NT2/D1 (cell line): Measurements from ENCODE around the gene STK17B.

Experiments
- DNase-seq: peaks from one replicate; pipeline ENCODE4 v3.0.0-alpha.2; 2011; ENCODE audit warnings: low read depth, low spot score
- H3K27me3 ChIP-seq: 2 replicates; pipeline ENCODE4 v1.6.0; 2011; ENCODE audit warnings: mild to moderate bottlenecking; ENCODE audit not compliant: insufficient read length, insufficient read depth
- H3K36me3 ChIP-seq: 2 replicates; pipeline ENCODE4 v1.6.1; 2011; ENCODE audit warnings: mild to moderate bottlenecking, low read length, mixed read lengths; ENCODE audit not compliant: insufficient read depth, insufficient read length
- H3K4me1 ChIP-seq: 2 replicates; pipeline ENCODE4 v1.5.1; 2011; ENCODE audit not compliant: insufficient read depth, insufficient read length
- H3K4me3 ChIP-seq: 2 replicates; pipeline ENCODE4 v1.5.1; 2011; ENCODE audit warnings: low read depth; ENCODE audit not compliant: insufficient read length
- H3K9ac ChIP-seq: 2 replicates; pipeline ENCODE4 v1.6.0; 2011; ENCODE audit warnings: low read depth; ENCODE audit not compliant: insufficient read length
- H3K9me3 ChIP-seq: 2 replicates; pipeline ENCODE4 v1.5.1; 2011; ENCODE audit warnings: mild to moderate bottlenecking, low read length; ENCODE audit not compliant: insufficient read depth
- SUZ12 ChIP-seq: IDR thresholded peaks from 2 replicates; pipeline ENCODE4 v1.6.1; 2011; ENCODE audit not compliant: insufficient read length, insufficient read depth; ENCODE audit errors: extremely low read depth
- YY1 ChIP-seq: IDR thresholded peaks from 2 replicates; pipeline ENCODE4 v1.6.1; 2011; ENCODE audit not compliant: insufficient read length, insufficient read depth
- ZNF274 ChIP-seq: IDR thresholded peaks from 2 replicates; pipeline ENCODE4 v1.6.1; 2011; ENCODE audit warnings: mild to moderate bottlenecking, low read depth, low read length

STK17B gene

DNA sequence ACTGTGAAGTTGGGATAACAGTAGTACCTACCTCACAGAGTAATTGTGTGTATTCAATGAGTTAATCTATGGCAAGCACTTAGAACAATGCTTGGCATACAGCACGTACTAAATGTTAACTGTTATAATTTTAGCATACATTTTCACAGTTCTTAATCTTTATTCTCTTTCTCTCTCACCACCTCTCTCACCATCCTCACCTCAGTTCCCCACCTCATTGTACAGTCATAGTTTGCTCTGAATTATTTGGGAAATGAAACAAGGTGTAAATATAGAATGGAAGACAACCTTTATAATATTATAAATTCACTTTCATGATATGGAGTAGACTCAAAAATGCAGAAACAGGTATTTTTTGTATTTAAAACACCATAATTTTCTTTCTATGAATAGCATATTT, 62.8 kb downstream of the STK17B start:
- no peaks in the 10 kb centered on the region for H3K36me3 ChIP-seq
- TF ChIP-seq ZNF274: no peak
- no peak for TF ChIP-seq SUZ12
- TF ChIP-seq YY1: no peak
- no peaks in the 10 kb centered on the region for H3K9me3 ChIP-seq
- H3K27me3 ChIP-seq: no peaks in the 10 kb centered on the region
- H3K4me1 ChIP-seq: no peaks in the 10 kb centered on the region
- no peak overlapping the region for H3K9ac ChIP-seq
- no peak for DNase-seq
- no peak overlapping the region for H3K4me3 ChIP-seq

DNA sequence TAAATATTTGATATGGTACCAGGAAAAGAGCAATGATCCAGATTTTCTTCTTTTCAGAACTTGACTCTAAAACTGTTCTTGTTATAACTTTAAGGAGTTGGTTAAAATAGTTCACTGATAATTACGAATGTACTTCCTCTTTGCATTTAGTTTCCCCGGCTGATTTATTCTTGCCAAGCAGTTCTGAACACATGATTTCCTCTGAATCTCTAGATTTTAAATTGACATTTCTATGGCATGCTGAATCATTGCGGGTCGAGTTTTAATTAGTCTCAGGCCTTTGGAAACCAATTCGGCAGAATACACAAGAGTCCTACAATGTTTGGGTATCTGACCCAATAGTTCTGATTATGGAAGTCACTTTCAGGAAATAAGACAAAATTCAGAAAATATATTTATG, 65.4 kb downstream of the STK17B start:
- Histone ChIP-seq H3K9me3 (no peaks in the 10 kb centered on the region), H3K9ac (no peak overlapping the region), H3K4me1 (no peaks in the 10 kb centered on the region), H3K36me3 (no peaks in the 10 kb centered on the region), H3K4me3 (no peak overlapping the region), H3K27me3 (no peaks in the 10 kb centered on the region)
- TF ChIP-seq YY1 (no peak), SUZ12 (no peak), ZNF274 (no peak)
- no peak for DNase-seq

DNA sequence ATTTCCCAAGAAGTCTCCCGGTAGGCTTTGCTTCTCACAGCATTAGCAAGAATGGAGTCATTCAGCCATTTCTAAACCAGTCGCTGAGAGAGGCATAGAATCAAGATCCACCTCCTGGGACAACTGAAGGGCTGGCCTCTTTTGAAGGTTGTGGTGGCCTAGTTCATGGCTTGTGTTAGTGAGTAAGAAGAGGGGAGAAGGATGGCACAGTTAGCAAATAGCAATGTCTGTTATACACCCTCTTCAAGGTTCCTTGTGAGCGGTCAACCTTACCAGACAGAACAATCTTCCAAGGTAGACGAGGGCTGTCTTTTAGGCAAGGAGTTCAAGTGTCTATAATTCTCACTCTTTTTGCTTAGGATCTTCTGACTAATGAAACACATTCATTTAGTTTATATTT, 67.3 kb downstream of the STK17B start:
- DNase-seq: no peak
- no peaks in the 10 kb centered on the region for H3K36me3 ChIP-seq
- TF ChIP-seq YY1 (no peak), SUZ12 (no peak), ZNF274 (no peak)

DNA sequence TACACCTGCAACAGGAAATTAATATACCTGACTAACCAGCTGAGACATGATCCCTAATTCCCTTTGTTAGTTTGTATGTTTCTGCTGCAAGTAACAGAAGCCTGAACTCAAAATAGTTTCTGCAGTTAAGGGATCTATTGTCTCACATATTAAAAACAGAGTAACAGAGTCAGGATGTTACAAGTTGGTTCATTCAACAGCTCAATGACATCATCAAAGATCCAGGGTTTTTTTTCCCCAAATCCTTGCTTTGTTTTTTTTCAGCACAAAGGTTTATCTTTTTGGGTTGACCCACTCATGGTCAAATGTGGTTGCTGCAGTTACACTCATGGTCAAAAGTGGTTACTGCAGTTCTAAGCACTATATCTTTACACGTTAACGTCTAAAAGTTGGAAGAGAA, 67.8 kb downstream of the STK17B start:
- H3K27me3 ChIP-seq: no peaks in the 10 kb centered on the region
- TF ChIP-seq YY1 (no peak), ZNF274 (no peak), SUZ12 (no peak)
- H3K36me3 ChIP-seq: no peaks in the 10 kb centered on the region
- no peaks in the 10 kb centered on the region for H3K9me3 ChIP-seq
- H3K9ac ChIP-seq: no peak overlapping the region
- H3K4me3 ChIP-seq: no peak overlapping the region
- H3K4me1 ChIP-seq: no peaks in the 10 kb centered on the region
- no peak for DNase-seq

More for the DNA sequence above, 67.3 kb downstream of the STK17B start:
- H3K4me1 ChIP-seq: no peaks in the 10 kb centered on the region
- no peak overlapping the region for H3K9ac ChIP-seq
- H3K27me3 ChIP-seq: no peaks in the 10 kb centered on the region
- H3K9me3 ChIP-seq: no peaks in the 10 kb centered on the region
- H3K4me3 ChIP-seq: no peak overlapping the region

DNA sequence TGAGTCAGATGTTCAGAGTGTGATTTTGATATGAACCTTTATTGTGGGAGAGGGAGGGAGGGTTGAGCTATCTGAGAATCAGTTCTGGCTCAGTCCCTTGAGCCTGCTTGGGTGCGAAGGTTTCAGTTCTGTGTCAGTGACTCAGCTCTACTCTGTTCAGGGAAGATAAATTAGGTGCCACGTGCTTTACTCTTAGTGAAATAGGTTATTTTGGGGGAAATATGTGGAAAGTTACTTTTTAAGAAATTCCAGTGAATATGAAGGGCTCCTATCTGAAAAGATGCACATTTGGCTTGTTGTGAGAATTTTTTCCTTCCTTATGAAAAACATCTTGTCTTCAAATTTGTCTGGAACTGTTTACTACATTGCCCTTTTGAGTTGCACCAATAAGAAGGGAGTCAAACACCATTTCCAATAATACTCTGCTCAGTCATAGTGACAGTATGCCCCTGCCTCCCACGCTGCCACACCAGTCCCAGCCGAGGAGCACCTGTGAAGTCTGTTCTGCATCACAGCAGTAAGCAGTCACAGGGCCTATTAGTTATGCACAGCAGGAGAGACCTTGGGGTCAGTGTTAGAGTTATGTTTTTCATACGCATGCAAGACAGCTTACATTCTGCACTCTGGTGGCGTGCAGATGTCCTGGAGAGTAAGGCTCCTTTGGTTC, 69.9 kb downstream of the STK17B start:
- Histone ChIP-seq H3K27me3 (no peaks in the 10 kb centered on the region), H3K4me1 (peaks cover 2% of the 10 kb centered on the region), H3K36me3 (no peaks in the 10 kb centered on the region), H3K9me3 (no peaks in the 10 kb centered on the region), H3K9ac (no peak overlapping the region), H3K4me3 (no peak overlapping the region)
- DNase-seq: no peak
- TF ChIP-seq SUZ12 (no peak), YY1 (no peak), ZNF274 (no peak)

DNA sequence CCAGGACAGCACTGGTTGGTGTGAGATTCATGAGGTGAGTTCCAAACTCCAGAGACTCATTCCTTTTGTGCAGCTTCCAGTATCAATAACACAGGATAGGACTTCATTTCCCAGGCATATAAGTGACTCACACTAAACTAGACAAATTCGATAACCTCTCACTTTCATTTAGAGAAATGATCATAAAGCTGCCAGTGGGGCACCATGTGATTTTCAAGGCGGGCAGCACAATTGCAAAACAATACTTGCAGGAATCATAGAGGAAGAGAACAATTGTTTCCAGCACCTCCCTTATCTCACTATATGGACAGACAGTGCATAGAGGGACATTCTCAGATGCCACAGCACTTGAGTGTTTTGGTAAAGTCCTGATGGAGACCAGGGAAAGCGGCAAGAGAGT, 71.5 kb downstream of the STK17B start:
- H3K27me3 ChIP-seq: no peaks in the 10 kb centered on the region
- no peak for DNase-seq
- TF ChIP-seq ZNF274: no peak
- TF ChIP-seq YY1: no peak
- TF ChIP-seq SUZ12: no peak
- H3K9ac ChIP-seq: no peak overlapping the region
- peaks cover 4% of the 10 kb centered on the region for H3K4me1 ChIP-seq
- H3K36me3 ChIP-seq: no peaks in the 10 kb centered on the region
- H3K9me3 ChIP-seq: no peaks in the 10 kb centered on the region
- no peak overlapping the region for H3K4me3 ChIP-seq

DNA sequence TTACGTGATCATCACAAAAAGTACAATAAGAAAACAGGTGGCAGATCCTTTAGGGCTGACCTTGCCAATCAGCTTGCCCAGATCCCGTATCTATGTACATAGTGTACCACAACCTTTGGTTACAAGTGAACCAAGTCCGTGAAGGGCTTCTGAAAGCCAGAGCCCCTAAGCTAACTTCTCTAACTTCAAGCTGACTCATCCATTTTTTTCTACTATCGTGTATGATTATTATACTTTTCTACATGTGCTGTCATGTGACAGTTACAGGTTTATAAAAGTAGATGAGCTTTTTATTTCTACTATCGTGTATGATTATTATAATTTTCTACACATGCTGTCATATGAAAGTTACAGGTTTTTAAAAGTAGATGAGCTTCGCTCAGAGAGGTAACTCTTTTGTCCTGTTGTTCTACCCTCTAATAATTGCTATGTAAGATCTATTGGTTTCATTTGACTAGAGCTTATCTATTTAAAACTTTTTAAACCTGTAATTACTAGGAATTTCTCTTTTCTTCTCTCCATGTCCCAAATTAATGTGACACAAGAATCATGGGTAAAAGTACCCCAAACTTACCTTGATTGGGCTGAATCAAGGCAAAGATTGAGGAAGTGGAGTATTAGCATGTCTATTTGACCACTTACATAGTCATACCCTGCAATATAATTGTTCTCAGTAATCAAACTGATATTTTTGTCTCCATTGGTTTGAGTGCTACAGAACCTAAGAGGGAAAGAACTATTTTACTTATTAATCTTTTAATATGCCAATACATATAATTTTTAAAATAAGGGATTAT, 73.3 kb downstream of the STK17B start:
- H3K4me1 ChIP-seq: peaks cover 4% of the 10 kb centered on the region
- H3K9ac ChIP-seq: no peak overlapping the region
- DNase-seq: no peak
- H3K9me3 ChIP-seq: no peaks in the 10 kb centered on the region
- no peaks in the 10 kb centered on the region for H3K36me3 ChIP-seq
- no peak for TF ChIP-seq SUZ12
- no peak for TF ChIP-seq YY1
- H3K4me3 ChIP-seq: no peak overlapping the region
- H3K27me3 ChIP-seq: no peaks in the 10 kb centered on the region
